NCI-H345 (cell line): ENCODE results near the gene NRIP1.
"Not testable (repeated sequence)": the region's sequence is repeated elsewhere in the genome, so short reads cannot be mapped to it uniquely, and the experiment has no call there.

Experiments
- DNase-seq: peaks from one replicate; lab custom pipeline; 2025; lab: John Stamatoyannopoulos, UW

The NRIP1 gene

GRCh38 chr21:15037900-15038293 is 26.9 kb downstream of the NRIP1 start:
- no peak for DNase-seq

- no peak for DNase-seq
Measured at GRCh38 chr21:15037095-15037899, 27.5 kb downstream of the NRIP1 start.

GRCh38 chr21:15036189-15036588 is 28.6 kb downstream of the NRIP1 start:
- no peak for DNase-seq

- no peak for DNase-seq
Measured at GRCh38 chr21:15034126-15034853, 30.5 kb downstream of the NRIP1 start.

DNA sequence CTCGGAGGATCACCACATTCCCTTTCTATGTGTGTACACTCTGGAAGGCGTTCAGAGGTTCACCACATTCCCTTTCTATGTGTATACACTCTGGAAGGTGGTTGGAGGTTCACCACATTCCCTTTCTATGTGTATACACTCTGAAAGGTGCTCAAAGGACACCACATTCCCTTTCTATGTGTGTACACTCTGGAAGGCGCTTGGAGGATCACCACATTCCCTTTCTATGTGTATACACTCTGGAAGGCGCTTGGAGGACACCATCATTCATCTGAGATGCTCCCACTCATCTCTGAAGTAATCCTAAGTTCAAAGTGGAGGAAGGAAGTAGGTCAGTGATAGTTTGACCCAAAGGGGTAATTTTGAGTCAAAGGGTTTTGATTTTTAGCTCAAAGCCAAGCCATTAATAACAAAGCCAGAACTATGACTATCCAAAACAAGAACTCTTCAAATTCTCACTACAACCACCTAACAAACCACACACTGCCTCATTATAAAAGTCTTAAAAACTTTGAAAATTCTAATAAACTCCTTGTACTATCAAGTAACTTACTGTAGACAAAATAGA is 32.9 kb downstream of the NRIP1 start:
- no peak for DNase-seq

DNA sequence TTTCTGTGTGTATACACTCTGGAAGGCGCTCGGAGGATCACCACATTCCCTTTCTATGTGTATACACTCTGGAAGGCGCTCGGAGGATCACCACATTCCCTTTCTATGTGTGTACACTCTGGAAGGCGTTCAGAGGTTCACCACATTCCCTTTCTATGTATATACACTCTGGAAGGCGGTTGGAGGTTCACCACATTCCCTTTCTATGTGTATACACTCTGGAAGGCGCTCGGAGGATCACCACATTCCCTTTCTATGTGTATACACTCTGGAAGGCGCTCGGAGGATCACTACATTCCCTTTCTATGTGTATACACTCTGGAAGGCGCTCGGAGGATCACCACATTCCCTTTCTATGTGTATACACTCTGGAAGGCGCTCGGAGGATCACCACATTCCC is 33.4 kb downstream of the NRIP1 start:
- not testable (repeated sequence) for DNase-seq

DNA sequence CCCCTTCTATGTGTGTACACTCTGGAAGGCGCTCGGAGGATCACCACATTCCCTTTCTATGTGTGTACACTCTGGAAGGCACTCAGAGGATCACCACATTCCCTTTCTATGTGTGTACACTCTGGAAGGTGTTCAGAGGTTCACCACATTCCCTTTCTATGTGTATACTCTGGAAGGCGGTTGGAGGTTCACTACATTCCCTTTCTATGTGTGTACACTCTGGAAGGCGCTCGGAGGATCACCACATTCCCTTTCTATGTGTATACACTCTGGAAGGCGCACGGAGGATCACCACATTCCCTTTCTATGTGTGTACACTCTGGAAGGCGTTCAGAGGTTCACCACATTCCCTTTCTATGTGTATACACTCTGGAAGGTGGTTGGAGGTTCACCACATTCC is 33.9 kb downstream of the NRIP1 start:
- not testable (repeated sequence) for DNase-seq

DNA sequence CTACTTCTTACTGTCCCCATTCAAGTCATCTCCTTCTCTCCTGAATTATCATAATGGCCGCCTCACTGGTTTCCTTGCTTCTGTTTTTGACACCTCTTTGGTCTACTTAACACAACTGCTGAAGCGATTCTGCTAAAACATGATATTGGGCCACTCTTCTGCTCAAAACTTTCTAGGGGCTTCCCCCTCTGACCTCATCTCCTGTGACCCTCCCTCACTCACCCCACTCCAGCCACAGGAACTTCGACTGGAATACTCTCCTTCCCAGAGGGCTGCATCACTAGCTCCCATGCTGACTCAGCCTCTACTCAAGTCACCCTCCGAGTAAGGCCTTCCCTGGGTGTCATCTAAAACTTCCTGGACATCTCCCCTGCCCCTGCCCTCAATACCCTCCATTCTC is 35.7 kb downstream of the NRIP1 start:
- DNase-seq, result no peak

DNA sequence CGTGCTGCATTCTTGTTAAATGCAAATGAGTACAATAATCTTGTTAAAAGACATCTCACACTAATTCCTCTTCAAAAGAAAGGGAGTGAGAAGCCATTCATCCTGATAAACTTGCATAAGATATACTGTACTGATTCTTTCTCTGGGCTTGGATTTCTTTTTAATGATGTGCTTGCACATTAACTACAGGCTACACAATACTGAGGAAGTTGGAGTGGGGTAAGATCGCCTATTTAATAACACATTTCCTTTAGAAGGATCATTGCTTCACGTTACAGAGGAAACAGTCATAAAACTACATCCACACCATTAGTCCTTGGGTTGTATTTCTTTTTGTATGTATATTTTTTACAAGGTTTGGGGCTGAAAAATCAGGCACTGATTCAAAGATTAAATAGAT is 36.6 kb downstream of the NRIP1 start:
- no peak for DNase-seq

GRCh38 chr21:15027056-15027455 is 37.7 kb downstream of the NRIP1 start:
- no peak for DNase-seq

- DNase-seq, result no peak
Measured at GRCh38 chr21:15026370-15026769, 38.4 kb downstream of the NRIP1 start.

DNA sequence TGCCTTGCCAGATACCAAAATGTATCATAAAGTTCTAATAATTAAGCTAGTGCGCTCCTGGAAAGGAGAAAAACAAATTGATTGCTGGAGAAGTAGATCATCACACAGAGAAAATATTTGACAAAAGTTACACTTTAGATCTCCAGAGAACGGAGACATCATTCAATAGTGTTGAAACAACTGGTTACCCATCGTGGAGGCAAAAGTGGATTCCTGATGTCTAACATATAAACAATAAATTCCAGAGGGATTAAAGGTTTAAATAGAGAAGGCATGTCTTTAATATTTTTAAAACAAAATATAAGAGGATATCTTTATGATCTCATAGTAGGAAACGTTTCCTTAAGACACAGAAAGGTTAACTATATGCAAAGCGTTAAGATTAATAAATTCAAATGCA is 41.0 kb downstream of the NRIP1 start:
- no peak for DNase-seq

DNA sequence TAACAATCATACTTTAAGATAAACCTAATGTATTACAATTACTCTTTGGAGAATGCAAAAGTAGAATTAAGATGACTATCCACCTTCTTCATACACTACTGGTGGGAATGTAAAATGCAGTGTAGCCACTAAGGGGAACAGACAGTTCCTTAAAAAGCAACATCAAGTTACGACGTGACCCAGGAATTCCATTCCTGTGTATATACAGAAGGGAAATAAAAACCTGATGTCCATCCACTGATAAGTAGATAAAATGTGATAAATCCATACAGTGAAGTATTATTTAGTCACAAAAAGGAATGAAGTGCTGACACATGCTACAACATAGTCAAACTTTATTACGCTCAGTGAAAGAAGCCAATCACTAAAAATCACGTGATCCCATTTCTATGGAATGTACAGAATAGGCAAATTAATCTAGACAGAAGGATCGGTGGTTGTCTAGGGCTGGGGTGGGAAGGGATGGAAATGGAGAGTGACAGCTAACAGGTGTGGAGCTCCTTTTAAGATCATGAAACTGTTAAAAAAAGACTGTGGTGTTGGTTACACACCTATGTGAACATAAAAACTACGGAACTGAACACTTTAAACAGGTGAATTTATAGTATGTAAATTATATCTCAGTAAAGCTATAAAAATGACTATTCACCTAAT is 42.1 kb downstream of the NRIP1 start:
- no peak for DNase-seq

DNA sequence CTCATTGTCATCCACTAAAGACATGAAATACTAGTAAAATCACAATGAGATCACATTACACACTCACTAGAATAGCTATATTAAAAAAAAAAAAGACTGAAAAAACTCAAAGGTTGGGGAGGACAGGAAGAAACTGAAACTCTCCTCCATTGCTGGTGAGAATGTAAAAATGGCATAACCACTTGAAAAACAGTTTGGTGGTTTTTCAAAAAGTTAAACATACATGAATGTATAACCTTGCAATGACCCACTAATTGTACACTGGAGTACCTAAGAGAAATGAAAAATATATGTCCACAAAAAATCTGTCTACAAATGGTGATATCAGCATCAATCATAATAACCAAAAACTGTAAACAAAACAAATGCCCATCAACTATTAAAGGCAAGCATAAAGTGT is 44.0 kb downstream of the NRIP1 start:
- DNase-seq, result no peak

GRCh38 chr21:15018382-15018781 is 46.4 kb downstream of the NRIP1 start:
- no peak for DNase-seq

- DNase-seq, result no peak
Measured at GRCh38 chr21:15015622-15016471, 49.0 kb downstream of the NRIP1 start.

GRCh38 chr21:15014221-15014620 is 50.6 kb downstream of the NRIP1 start:
- no peak for DNase-seq

DNA sequence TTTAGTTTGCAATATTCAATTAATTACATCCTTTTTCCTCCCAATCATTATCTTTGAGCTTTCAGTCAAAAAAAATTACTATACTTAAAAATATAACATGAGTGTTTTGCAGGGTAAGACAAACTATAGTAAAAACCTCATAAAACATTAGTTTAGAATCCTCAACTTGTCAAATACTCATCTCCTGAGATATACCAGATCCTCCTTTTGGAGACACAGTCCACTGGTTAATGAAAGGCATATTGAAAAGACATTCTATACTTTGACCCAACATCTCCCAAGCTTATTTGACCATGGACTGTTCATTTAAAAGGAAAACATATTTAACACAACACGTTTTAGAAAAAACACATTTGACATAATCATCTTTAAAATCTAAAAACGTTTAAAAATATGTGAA is 52.8 kb downstream of the NRIP1 start:
- no peak for DNase-seq

GRCh38 chr21:15010645-15011044 is 54.2 kb downstream of the NRIP1 start:
- no peak for DNase-seq

DNA sequence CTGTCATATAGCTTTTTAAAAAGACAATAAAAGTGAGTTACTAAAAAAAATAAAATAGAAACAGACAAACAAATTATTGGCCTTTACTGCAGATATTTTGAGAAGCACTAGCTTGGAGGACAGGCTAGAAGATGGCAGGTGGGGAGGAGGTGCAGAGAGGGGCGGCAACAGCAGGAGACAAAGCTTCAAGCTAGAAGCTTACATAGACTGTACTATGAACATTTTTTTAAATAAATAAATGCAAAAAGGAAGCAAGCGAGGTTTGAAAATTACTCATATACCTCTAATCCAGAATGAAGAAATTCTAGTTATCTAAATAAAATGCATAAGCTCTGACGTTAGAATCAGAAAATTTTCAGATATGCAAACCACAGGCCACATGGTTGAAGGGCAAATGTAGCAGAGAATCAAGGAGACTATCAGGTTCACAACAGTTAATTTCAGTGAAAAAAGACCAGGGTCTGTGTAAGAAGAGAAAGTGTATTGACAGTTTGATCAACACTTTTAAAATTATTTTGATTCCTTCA is 54.9 kb downstream of the NRIP1 start:
- no peak for DNase-seq

DNA sequence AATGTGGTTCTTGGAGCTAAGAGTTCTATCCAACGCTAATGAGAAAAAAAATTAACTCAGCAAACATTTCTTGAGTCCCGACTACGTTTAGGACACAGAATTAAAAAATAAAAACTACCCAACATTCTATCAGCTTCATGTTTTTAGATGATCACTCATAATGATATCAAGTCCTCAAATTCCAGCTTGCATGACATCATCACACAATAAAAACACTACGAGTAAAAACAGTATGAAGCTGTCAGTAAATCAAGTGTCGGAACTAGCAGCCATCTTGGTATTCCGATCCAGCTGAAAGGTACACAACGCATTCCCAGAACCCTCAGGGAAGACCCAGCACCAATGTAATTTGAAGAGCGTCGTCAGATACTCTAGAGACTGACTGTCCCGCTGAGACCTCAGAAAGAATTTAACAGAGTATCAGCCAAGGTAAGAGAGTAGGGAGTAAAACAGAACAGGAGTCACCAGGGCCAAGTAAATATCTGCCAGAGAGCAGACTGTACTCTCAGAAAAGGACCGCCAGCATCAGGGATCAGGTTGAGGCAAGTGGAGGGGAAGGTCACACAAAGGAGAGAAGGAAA is 57.0 kb downstream of the NRIP1 start:
- DNase-seq, result no peak
